Measurements from ENCODE around the gene ADARB2.

The ADARB2 gene

DNA sequence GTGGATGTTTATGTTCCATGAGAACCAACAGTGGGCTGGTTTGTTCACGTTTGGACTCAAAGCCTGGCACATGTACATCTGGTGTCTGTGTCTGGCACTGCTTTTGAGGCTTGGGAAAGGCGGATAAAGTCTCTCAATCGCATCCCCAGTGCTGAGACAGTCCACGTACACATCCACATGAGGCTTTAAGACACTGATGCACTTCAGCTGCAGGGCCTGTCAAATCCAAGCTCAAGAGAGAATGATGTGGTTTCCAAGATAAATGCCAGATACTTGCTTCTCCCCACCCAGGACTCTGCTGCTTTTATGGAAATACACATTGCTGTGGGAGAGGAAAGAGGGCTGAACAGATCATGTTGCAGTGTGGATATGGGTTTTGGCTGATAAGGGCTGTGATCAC is 178.4 kb downstream of the ADARB2 start:
- H3K4me3 ChIP-seq (ENCODE audit: low read depth, low read length): no peak overlapping the region
- DNase-seq (ENCODE audit: low read depth, low spot score): no peak
- TF ChIP-seq, protein P1, sequence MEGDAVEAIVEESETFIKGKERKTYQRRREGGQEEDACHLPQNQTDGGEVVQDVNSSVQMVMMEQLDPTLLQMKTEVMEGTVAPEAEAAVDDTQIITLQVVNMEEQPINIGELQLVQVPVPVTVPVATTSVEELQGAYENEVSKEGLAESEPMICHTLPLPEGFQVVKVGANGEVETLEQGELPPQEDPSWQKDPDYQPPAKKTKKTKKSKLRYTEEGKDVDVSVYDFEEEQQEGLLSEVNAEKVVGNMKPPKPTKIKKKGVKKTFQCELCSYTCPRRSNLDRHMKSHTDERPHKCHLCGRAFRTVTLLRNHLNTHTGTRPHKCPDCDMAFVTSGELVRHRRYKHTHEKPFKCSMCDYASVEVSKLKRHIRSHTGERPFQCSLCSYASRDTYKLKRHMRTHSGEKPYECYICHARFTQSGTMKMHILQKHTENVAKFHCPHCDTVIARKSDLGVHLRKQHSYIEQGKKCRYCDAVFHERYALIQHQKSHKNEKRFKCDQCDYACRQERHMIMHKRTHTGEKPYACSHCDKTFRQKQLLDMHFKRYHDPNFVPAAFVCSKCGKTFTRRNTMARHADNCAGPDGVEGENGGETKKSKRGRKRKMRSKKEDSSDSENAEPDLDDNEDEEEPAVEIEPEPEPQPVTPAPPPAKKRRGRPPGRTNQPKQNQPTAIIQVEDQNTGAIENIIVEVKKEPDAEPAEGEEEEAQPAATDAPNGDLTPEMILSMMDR (IDR thresholded peaks at IDR 0.05; ENCODE audit: insufficient read depth, low read length, missing control alignments): no peak
- ChIA-PET CTCF (no interaction called here), POLR2A (no interaction called here)

DNA sequence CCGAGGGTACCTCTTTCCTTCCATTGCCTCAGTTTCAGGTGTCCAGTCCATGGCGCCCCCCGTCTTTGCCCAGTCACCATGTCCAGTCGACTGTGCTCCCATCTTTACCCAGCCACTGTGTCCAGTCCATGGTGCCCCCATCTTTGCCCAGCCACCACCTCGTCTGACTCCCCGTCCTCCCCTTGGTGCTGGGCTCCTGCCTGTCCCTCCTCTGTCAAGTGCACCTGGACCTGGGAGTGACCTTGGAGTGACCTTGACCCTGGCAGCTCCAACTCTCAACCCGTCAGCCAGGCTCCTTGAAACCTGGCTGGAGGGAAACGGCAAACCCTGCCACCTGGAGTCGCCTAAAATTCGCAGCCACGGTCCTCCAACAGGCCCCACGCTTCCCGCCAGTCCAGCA is 180.2 kb downstream of the ADARB2 start:
- no peak for DNase-seq (ENCODE audit: low read depth, low spot score)
- H3K4me3 ChIP-seq (ENCODE audit: low read depth, low read length): no peak overlapping the region
- ChIA-PET CTCF (no interaction called here), POLR2A (no interaction called here)
- TF ChIP-seq, protein P1 (IDR thresholded peaks at IDR 0.05; ENCODE audit: insufficient read depth, low read length, missing control alignments): no peak

GRCh38 chr10:1556496-1556895 is 180.8 kb downstream of the ADARB2 start:
- TF ChIP-seq, protein P1 (IDR thresholded peaks at IDR 0.05; ENCODE audit: insufficient read depth, low read length, missing control alignments): no peak
- no peak for DNase-seq (ENCODE audit: low read depth, low spot score)
- POLR2A ChIA-PET: no interaction called here
- CTCF ChIA-PET: no interaction called here
- no peak overlapping the region for H3K4me3 ChIP-seq (ENCODE audit: low read depth, low read length)

DNA sequence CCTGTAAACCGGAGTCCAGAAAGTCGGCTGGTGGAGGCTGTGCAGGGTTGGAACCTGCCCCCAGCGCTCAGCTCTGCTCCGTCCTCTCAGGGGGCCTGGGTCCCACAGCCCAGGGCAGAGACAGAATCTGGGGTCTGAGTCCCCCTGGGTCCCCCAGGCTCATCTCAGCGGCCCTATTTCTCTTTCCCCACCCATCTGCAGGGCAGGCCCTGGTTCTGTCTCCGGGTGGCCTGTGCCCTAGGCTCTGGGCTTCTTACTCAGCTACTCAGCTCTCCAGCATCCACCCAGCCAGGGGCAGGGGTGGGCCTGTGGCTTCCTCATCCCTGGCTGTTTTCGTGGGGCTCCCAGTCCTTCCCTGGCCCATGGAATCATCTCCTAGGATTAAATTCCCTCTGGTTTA is 183.4 kb downstream of the ADARB2 start:
- H3K4me3 ChIP-seq (ENCODE audit: low read depth, low read length): no peak overlapping the region
- ChIA-PET POLR2A (no interaction called here), CTCF (no interaction called here)
- TF ChIP-seq, protein P1 (IDR thresholded peaks at IDR 0.05; ENCODE audit: insufficient read depth, low read length, missing control alignments): no peak
- no peak for DNase-seq (ENCODE audit: low read depth, low spot score)

DNA sequence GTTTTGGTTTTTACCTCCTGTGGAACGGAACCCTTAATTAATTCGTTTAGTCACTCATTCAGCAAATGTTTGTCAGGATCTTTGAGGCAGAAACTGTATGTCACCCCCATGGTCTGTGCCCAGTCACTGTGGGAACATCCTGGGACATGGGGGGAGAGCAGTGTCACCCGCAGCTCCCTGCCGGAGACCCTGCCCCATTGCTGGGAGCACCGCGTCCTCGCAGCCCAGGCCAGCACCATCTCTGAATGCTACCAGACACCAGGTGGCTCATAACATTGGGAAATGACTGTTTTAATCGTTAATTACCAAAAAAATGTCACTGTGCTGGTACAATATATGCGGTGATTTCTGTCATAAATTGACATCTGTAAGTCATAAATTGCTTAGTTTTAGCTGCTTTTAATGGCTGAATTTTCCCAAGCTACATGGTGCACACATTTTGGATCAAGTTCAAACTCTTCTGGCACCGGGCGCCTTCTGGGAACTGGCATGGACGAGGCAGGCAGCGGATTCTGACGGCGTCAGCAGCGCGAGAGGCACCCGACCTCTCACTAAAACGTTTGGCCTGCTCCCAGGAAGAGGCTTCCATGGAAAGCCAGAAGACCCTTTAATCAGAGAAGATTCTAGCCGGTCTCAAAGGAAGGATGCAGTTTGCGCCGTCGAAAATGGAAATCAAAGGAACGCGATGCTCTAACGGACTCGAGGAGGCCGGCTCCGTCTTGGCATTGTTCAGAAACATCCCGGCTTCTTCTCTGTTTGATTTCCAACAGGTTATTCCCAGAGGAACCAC is 184.2 kb downstream of the ADARB2 start:
- DNase-seq (ENCODE audit: low read depth, low spot score): no peak
- TF ChIP-seq, protein P1 (IDR thresholded peaks at IDR 0.05; ENCODE audit: insufficient read depth, low read length, missing control alignments): no peak
- CTCF ChIA-PET: no interaction called here
- H3K4me3 ChIP-seq (ENCODE audit: low read depth, low read length): no peak overlapping the region
- POLR2A ChIA-PET: no interaction called here

- H3K4me3 ChIP-seq (ENCODE audit: low read depth, low read length): no peak overlapping the region
- DNase-seq (ENCODE audit: low read depth, low spot score): no peak
- CTCF ChIA-PET: no interaction called here
- TF ChIP-seq, protein P1 (IDR thresholded peaks at IDR 0.05; ENCODE audit: insufficient read depth, low read length, missing control alignments): no peak
- POLR2A ChIA-PET: no interaction called here
Measured at GRCh38 chr10:1552406-1552805, 184.9 kb downstream of the ADARB2 start.

All from AG04449 (cell line).